Central memory CD4-positive, alpha-beta T cell (primary cell): Measurements from ENCODE around the gene FADS6.
"Not testable (repeated sequence)": the region's sequence is repeated elsewhere in the genome, so short reads cannot be mapped to it uniquely, and the experiment has no call there.

Experiments
- DNase-seq: peaks from one replicate; pipeline ENCODE4 v3.0.0; 2022

The FADS6 gene

DNA sequence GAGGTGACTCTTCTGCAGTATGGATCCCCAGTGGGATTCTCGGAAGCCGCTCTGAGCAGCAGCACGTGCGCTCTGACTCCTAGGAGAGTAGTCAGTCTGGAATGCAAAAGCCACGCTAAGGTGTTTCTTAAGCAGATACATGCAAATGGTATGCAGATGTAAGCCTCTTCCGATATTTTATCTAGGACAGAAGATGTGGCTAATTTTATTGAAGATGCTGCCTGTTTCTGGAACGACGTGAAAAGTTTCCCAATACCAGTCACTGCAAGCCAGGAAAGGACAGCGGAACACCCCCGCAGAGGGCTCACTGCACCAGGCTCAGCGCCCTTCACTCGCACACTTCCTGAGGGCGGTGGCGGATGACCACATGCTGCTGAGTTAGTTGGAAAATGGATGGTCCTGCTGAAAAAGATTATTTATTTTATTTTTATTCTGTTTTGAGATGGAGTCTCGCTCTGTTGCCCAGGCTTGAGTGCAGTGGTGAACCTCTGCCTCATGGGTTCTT lies 10.1 kb downstream of the FADS6 start:
- no peak for DNase-seq

- DNase-seq, result no peak
These were observed 10.8 kb downstream of the FADS6 start for GRCh38 chr17:74882517-74883240.

DNA sequence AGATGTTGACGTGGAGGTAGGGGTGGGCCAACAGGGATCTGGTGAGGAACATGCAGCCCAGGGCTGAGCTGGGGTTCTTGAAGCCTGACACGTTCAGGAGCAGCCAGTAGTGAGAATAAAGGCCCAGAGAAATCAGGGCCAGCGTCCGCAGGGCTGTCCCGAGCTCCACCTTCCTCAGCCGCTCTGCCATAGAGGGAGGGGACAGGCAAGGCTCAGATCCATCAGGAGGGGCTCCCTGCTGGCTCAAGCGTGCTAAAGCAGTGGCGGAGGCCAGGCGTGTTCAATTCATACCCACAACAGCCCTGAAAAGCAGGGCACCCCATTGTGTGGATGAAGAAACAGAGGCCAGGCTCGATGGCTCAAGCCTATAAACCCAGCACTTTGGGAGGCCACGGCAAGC lies 12.4 kb downstream of the FADS6 start:
- no peak for DNase-seq

DNA sequence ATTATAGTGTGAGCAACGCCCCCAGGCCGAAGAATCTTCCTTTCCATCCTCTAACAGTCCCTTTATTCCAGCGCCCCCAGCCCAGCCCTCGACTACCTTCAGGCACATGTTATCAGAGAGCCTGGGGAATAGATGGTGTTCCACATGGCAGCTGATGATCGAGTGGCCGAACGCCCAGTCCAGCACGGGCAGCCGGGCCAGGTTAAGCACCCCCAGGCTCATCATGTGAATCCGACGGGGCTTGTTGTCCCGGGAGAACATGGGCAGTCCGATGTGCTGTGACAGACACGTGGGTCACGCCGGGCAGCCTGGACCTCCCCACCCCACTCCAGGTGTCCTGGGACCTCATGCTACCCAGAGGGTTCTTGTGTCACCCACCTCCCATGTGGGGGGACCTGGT lies 14.1 kb downstream of the FADS6 start:
- DNase-seq, result no peak

DNA sequence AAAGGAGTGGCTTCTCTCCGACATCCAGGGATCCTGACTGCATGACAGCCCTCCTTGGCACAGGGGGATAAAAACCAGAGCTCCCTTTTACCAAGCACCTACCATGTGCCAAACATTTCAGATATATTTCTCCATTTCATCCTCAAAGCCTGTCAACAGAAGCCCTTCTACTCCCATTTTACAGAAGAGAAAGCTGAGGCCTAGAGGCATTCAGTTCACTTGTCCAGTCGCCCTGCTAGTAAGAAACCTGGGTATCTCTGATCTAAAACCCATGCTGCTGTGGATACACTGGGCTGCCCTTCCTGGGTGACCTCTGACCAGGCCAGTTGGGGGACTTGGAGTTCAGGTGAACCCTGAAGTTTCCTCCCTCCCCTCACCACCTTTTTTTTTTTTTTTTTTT lies 14.8 kb downstream of the FADS6 start:
- DNase-seq, result no peak

DNA sequence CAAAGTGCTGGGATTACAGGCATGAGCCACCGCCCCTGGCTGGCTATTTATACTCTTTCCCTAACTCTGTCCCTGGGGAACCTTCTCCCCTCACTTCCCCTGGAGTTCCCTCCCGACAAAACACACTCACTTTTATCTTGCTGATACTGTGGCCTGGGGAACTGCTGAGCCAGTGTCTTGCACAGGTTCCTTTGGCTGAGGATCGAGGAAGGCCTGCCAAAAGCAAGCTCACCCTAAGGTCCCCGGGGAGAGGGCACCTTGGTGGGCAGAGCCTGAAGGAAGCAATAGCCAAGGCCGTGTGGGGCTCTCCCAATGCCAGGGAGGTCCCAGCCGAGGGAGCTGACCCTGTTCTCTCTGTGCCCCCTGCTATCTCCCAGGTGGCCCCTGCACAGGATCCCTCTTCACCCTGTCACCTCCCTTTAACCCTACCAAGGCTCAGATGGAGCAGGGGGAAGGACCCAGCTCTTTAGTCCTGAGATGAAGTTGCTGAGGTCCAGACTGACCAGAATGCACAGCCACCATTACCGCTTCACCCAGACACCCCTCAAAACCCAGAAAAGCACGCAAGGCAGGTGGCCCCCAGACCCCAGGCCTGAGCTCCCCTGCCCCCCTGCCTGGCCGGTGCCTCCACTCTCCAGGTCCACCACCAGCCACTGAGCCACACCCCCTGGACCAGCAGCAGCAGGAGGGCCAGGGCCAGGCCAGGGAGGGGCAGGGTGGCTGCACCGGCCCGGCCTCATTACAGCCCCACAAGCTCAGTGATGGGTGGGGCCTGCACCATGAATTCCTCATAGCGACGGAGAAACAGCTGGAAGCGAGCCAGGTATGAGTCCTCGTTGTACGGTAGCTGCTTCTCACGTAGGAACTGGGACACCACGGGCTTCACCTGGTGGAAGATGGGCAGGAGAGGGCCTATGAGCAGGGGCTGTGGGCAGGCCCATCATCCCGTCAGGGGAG lies 15.6 kb downstream of the FADS6 start:
- no peak for DNase-seq

- DNase-seq, result no peak
These were observed 17.3 kb downstream of the FADS6 start for GRCh38 chr17:74875977-74876593.

DNA sequence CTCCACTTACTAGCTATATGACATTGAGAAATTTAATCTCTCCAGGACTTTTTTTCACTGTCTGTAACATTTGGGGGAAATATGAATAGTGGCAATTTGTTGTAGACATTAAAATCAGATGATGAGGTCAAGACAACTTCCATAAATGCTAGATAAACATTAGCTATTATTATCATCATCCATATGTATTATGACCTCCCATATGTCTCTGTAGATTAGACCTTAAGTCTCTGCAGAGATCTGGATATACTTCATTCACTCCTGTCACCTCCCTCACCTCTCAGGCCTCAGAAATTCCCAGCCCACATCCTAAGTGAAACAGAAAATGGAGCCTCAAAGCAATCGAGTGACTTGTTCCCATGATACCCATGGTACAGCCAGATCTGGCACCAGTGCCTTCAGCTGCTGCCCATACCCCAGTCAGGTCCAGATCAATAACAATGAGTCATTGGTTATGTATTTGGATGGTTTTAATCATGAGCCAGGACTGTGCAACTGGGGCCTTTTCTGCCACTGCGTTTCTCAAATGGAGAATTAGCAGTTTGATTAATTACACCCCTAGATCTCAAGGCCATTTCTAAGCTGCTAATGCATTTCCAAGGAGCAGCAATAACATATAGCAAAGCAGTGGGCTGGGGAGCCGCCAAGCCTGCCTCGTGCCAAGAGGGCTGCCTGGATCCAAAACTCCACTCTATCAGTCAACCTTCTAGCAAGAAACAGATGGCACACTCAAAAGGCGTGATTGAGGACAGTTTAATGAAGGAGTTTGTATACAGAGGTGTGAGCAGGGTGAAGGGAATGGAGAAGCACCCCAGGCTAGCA lies 18.1 kb downstream of the FADS6 start:
- no peak for DNase-seq

DNA sequence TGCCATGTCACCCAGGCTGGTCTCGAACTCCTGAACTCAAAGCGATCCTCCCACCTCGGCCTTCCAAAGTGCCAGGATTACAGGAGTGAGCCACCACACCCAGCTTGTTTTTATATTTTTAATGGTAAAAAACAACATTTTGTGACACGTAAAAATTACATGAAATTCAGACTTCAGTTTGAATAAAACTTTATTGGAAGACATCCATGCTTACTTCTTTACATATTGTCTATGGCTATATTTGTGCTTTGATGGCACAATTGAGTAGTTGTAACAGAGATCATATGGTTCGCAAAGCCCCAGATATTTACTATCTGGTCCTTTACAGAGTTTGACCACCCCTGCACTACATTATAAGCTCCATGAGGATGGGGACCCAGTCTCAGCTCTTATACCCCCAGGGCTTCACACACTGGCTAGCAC lies 18.8 kb downstream of the FADS6 start:
- no peak for DNase-seq

- DNase-seq, result no peak
These were observed 19.4 kb downstream of the FADS6 start for GRCh38 chr17:74873874-74874614.

DNA sequence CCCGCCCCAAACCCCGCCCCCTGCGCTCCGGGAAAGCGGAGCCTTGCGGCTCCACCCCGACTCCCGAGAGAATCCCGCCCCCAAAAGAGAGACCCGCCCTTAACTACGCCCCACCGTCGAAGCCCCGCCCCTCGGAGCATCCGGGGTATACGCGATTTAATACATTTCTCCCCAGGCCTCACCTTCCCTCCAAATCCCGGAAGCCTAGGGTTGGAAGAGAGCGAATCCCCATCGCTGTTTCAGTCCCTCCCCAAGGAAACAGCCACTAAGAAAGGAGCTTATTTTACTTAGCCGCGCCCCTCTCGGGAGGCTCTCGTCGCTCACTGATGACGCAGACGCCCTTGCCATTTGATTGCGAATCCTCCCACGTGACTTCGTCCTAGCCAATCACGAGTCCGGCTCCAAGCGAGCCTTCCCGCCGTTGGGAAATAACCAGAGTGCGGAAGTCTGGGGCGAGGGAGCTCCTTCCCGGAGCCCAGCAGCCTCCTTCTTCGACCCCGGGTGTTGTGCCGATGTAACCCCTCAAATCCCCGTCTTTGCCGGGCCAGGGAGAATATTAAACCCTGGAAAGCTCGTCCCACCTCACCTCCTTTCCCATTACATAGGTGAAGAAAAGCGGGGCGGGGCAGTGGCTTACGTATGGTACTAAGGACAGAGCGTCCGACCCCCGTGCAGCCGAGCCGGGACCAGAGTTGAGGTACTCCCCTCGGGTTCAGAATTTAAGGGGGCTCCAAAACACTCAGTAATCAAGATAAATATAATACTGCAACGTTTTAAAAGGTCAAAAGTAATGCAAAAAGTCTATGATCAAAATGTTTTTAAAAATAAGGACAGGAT lies 20.2 kb downstream of the FADS6 start:
- peak; percentile 99 for DNase-seq

GRCh38 chr17:74872313-74873036 lies 21.0 kb downstream of the FADS6 start, which contains the start of gene FDXR:
TSS of gene FDXR (minus strand) at chr17:74872994. CDS start at chr17:74872944, 50 bp downstream.
- DNase-seq, result no peak

DNA sequence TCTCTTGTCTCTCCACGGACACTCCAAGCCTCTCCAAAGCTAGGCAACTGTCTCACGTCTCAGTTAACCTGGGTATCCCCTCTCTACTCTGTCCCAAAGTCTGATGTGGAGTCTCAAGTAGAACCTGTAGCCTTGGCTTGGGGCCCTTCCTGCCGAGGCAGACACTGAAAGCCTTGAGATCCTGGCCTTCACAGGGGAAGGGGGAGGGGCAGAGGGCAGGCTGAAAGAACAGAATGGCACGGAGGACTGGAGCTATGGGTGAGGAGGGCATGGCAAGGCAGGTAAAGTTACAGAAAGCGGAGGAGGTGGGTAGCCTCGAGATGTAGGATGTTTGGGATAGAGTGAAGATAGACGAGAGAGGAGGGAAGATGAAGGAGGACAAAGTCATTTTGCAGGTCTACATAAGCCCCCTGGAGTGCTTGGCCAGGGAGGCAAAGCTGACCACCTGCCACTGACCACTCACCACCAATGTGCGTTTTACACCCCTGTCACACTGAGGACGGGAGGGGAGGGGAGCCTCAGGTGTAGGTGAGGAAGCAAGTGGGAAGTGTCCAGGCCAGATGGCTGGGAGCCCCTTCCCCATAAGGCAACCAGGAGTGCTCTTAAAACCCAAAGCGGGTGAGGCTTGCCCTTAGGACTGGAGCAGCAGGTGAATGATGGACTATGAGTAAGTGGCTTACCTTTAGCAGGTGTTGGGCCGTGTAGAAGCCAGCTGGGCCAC lies 21.9 kb downstream of the FADS6 start:
- DNase-seq, result no peak

- no peak for DNase-seq
These were observed 22.9 kb downstream of the FADS6 start for GRCh38 chr17:74870512-74870911.

DNA sequence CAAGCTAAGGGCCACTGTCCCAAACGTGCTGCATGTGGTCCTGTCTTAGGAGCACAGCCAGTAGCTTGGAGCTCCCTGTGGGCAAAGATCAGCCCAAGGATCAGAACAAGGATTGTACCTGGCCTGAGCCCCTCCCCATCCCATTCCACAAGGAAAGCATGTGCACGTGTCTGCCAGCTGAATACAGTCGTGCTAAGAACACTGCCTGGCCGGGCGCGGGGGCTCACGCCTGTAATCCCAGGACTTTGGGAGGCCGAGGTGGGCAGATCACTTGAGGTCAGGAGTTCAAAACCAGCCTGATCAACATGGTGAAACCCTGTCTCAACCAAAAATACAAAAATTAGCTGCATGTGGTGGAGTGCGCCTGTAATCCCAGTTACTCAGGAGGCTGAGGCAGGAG lies 23.4 kb downstream of the FADS6 start:
- DNase-seq, result not testable (repeated sequence)

GRCh38 chr17:74868908-74869255 lies 24.6 kb downstream of the FADS6 start:
- no peak for DNase-seq

DNA sequence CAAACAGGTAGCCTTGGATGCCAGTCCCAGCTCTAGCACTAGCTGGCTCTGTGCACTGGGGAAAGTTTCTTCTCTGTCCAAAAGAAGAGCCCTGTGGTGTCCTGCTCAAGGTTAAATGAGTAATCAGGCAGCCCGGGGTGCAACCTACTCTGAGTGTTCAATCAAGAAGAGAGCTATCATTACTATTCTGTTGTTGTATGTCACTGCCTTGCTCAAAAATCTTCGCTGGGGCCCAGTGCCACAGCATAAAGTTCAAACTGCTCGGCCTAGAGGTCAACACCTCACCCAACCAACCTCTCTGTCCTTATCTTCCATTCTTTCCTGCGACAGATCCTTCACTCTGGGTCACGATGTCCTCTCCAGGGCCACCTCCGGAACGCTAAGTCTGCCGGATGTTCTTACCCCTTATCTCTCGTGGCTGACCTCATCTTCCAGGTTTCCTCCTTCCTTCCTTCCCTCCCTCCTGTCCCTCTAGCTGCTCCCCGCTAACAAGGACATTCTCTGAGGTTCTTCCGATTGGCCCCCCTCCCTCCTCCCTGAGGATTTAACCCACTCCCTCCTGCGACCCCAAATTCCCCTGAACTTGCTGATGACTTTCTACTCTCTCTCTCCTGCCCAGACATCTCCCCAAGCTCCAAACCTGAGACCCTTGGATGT lies 25.1 kb downstream of the FADS6 start:
- DNase-seq, result no peak

GRCh38 chr17:74866198-74866835 lies 27.1 kb downstream of the FADS6 start:
- no peak for DNase-seq
